Thymus (tissue), 11 donors: ENCODE results near the gene FBXW10. TPM values are rescaled to one million over a fixed set of nuclear protein-coding genes. Genes with fewer than 3 reads are reported as not detected.
"Not testable (repeated sequence)": the region's sequence is repeated elsewhere in the genome, so short reads cannot be mapped to it uniquely, and the experiment has no call there.

Experiments used
- DNase-seq, 9 donors: peaks; one replicate each; pipeline ENCODE4 v3.0.0-alpha.2; 2013; ENCODE audit warnings: low spot score in 9 of 9, low read depth in 6 of 9, missing footprints in 1 of 9
- H3K27ac ChIP-seq, 2 donors: one replicate each; pipeline ENCODE4 v1.5.1; 2013; ENCODE audit warnings: control low read depth in 1 of 2, low read depth in 1 of 2, low read length in 1 of 2, mild to moderate bottlenecking in 1 of 2, moderate library complexity in 1 of 2
- H3K27me3 ChIP-seq, 2 donors: one replicate each; pipeline ENCODE4 v1.5.1; 2013; ENCODE audit warnings: low read length in 1 of 2; ENCODE audit not compliant: control insufficient read depth in 2 of 2, insufficient read depth in 1 of 2
- H3K36me3 ChIP-seq, 2 donors: one replicate each; pipeline ENCODE4 v1.5.1; 2013; ENCODE audit warnings: low read length in 1 of 2, mild to moderate bottlenecking in 1 of 2, moderate library complexity in 1 of 2; ENCODE audit not compliant: control insufficient read depth in 2 of 2, insufficient read depth in 2 of 2
- H3K4me1 ChIP-seq, 2 donors: one replicate each; pipeline ENCODE4 v1.5.1; 2013; ENCODE audit warnings: low read length in 2 of 2; ENCODE audit not compliant: control insufficient read depth in 2 of 2, insufficient read depth in 2 of 2
- H3K4me3 ChIP-seq, 2 donors: one replicate each; pipeline ENCODE4 v1.5.1; 2013; ENCODE audit warnings: low read length in 2 of 2, control low read depth in 1 of 2, mild to moderate bottlenecking in 1 of 2
- H3K9me3 ChIP-seq, 2 donors: one replicate each; pipeline ENCODE4 v1.5.1; 2013; ENCODE audit warnings: low read length in 1 of 2, mild to moderate bottlenecking in 1 of 2; ENCODE audit not compliant: control insufficient read depth in 2 of 2, insufficient read depth in 1 of 2
- WGBS: extraction: QIAGEN DNeasy Blood & Tissue Kit; methylation state at CpG from one replicate; pipeline ENCODE4 v1.1.7; 2013; 5-methylcytosine and 5-hydroxymethylcytosine counted together
- polyA plus RNA-seq: library from polyadenylated mRNA; stranded (reverse); fragments of 200-250 nt; gene quantifications from one replicate; pipeline ENCODE4 v1.2.3, GENCODE V29; 2013
- total RNA-seq: library from RNA; stranded (reverse); fragments of 120-200 nt; gene quantifications from one replicate; pipeline ENCODE4 v1.2.4, GENCODE V29; 2013
- donor health status: healthy.

FBXW10 gene
- total and polyA plus RNA-seq, 2 donors = 0.09 to 0.50 TPM

DNA sequence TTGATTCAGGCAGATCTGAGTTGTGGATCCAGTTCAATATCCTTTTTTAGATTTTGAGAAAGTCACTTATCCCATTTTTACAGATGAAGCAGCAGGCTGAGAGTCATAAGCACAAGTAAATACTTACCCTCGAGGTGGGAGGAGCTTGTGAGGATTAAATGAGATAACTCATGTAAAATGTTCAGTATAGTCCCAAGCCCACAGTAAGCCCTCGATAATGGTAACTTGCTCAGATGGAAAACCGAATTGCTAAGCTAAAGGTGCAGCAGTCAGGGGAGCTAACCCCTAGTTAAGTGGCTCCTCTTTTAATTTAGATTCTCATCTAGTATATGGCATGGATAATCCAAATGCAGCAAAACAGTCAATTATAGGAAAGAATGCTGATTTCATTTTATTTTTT is 72.1 kb downstream of the FBXW10 start:
- WGBS = 87% methylated on average over 3 of the region's 3 CpGs
- H3K27me3 ChIP-seq, H3K9me3 ChIP-seq, H3K27ac ChIP-seq, DNase-seq, H3K36me3 ChIP-seq, H3K4me1 ChIP-seq, H3K4me3 ChIP-seq: not testable (repeated sequence)

DNA sequence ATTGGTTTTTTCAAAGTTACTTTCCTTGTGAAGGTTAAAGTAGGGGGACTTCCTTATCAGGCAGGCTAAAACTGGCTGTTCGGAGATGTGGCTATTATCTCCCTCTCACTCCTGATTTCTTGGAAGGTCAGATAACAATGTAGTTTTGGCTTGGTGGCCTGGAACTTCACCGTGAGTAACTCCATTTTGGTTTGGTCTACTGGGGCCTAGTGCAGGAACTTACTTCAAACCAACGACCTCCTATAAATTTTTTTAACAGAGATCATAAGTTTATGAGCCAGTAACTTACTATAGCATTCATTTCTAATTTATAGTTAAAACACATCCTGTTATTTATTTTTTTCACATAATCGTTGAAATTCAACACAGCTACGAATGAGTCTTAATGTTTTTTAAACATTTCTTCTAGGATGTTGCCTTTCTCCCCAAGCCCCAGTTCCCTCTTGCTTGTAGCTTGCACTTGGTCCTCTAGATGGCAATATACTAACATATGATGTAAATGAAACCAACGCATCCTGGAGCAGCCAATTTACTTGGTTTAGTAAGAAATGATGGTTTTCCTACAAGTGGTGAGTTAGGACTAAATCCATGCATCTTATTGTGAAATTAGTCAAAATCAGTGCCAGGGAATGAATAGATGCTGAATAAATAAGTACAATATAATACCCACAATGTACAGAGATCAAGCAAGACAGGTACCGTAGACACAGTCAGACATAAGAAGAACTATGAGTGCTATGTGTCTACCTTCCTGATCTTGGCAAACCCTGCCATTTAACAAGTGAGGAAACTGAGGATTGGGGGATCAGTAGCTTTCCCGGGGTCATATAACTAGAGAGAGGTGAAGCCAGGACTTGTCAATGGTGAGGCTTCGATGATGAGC is 72.9 kb downstream of the FBXW10 start:
- H3K36me3 ChIP-seq, H3K27me3 ChIP-seq, H3K4me3 ChIP-seq, H3K9me3 ChIP-seq, H3K4me1 ChIP-seq, H3K27ac ChIP-seq: not testable (repeated sequence)
- DNase-seq = peak in 6 of 9 donors; percentile 12 to 66 (median 28)
- WGBS = 60% methylated on average over 9 of the region's 9 CpGs

DNA sequence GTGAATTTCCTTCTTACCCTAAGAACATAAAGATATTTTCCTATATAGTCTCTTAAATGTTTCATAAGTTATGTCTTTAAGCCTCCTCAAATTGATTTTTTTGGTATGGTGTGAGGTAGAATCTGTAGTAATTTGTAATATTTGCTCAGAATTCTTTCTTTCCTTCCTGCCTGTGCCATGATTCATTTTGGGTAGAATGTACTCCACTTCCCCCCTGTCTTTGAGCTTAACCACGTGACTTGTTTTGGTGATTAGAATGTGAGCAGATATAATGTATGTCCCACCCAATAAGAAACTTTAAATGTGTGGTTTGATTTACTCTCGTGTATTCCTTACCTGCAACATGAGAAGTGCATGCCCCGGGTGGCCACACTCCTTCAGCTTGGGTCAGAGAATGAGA is 77.6 kb downstream of the FBXW10 start:
- not testable (repeated sequence) for H3K9me3 ChIP-seq, DNase-seq, H3K4me1 ChIP-seq, H3K27me3 ChIP-seq, H3K4me3 ChIP-seq, H3K36me3 ChIP-seq, H3K27ac ChIP-seq
- 24% methylated on average over 1 of the region's 3 CpGs for WGBS

DNA sequence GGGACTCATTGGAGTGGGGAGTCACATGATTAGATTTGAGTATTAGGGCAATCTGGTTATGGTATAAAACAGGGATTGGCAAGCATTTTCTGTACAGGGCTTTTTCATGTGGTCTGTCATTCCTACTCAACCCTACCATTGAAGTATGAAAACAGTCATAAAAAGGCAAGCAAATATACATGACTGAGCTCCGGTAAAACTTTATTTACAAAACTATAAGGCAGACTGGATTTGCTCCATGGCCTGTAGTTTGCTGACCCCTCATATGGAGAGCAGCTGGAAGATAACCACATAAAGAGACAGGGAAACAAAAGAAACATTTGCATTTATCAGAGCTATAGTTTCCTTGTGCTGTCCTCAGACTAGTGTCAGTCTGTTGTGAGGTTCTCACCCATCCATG is 83.8 kb downstream of the FBXW10 start:
- H3K27me3 ChIP-seq, DNase-seq, H3K27ac ChIP-seq, H3K4me3 ChIP-seq, H3K9me3 ChIP-seq, H3K4me1 ChIP-seq, H3K36me3 ChIP-seq: not testable (repeated sequence)
- no CpG with 5 or more reads among the region's 1 CpG for WGBS

Other genes with a start within 250 kb of the FBXW10 start
- not detected for gene TBC1D28, start 99.7 kb upstream of the FBXW10 start, total RNA-seq
- gene TBC1D28, start 99.7 kb upstream of the FBXW10 start, polyA plus RNA-seq = not detected
- gene FOXO3B, start 61.7 kb upstream of the FBXW10 start, total RNA-seq = 1.8 TPM
- 0.55 TPM for gene FOXO3B, start 61.7 kb upstream of the FBXW10 start, polyA plus RNA-seq
- 32.2 TPM for gene TVP23B, start 37.1 kb downstream of the FBXW10 start, total RNA-seq
- gene TVP23B, start 37.1 kb downstream of the FBXW10 start, polyA plus RNA-seq = 35.8 TPM
- 56.7 TPM for gene PRPSAP2, start 114.1 kb downstream of the FBXW10 start, total RNA-seq
- gene PRPSAP2, start 114.1 kb downstream of the FBXW10 start, polyA plus RNA-seq = 48.2 TPM
- gene SLC5A10, start 208.1 kb downstream of the FBXW10 start, total RNA-seq = 0.05 TPM
- 0.52 TPM for gene SLC5A10, start 208.1 kb downstream of the FBXW10 start, polyA plus RNA-seq